GM20000 (cell line): ENCODE results near the gene YOD1.

Experiments used
- DNase-seq: peaks from one replicate; pipeline ENCODE4 v3.0.0; 2012; ENCODE audit warnings: low spot score
- TF ChIP-seq, protein P1 (sequence below): IDR thresholded peaks from 2 replicates; pipeline ENCODE4 v1.5.1; 2012; ENCODE audit warnings: mild to moderate bottlenecking, control low read depth; ENCODE audit errors: extremely low read depth, missing control alignments

Gene YOD1

DNA sequence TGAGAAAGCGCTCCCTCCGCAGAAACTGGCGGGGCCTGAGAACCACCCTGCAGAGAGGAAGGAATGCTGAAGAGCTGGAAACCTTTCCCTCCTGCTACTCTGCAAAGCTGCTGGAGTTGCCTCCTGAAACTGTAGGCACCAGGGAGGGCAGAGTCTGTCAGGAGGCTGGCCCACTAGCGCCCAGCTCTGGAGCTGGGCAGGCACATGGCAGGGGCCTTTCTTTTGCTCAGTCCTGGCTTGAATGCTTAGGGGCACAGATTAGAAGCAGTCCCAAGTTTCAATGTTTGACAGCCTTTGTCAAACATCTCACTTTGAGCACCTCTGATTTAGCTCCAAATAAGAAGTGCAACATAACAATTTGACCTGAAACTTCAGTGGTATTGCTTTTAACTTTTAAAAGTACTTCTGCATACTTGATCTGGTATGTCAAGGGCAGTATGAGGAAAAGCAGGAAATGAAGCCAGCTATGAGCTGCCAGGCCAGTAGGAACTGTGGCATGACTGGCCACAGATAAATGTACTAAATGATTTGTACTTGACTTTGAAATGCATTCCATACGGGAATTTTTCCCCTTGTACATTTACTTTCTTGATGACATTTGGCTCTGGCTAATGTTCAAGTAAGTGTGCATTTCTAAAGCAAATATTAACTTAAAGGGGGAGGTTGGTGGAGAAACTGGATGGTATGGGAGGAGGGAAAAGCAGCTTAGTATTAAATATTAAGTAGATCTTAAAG lies 25.7 kb downstream of the YOD1 start:
- no peak for DNase-seq

DNA sequence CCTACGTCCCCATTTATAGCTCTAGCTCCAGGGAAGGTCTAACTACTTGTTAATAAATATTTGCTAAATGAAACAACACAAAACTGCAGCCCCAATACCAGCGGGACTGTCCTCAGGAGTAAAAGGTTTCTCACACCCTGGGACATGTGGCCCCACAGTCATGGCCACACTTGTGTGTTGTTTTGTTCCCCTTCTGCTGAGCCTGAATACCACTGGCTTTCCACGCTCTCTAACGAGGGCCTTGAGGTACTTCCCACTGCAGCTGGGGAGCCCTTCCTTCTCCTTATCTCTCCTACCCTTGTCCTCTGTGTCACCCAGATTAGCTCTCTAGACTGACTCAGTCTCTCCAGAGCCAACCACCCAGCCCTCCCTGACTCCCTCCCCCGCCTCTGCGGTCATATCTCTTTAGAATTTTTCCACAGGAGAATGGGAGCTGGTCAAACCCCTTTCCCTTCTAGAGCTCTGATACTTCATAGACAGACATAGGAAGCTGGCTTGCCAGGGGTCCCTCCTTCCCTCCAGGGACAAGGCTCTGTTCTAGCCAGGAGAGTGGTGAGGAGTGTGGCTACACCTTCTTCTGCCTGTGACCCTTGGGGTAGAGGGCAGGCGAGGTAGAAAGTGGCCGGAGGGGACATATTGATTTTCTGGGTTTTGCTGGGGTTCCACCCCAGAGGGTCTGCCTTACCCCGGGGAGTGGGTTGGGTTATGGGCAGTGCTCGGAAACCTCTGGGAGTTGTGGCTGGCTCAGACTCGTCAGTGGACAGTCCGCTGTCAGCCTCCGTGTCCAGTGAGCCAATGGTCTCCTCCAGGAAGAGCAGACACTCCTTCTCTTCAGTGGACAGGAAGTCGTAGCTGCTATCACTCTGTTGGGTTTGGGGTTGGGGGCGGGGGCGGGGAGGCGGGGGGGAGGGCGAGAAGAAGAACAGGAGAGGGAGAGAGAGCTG lies 26.5 kb downstream of the YOD1 start:
- no peak for DNase-seq
- TF ChIP-seq, protein P1, sequence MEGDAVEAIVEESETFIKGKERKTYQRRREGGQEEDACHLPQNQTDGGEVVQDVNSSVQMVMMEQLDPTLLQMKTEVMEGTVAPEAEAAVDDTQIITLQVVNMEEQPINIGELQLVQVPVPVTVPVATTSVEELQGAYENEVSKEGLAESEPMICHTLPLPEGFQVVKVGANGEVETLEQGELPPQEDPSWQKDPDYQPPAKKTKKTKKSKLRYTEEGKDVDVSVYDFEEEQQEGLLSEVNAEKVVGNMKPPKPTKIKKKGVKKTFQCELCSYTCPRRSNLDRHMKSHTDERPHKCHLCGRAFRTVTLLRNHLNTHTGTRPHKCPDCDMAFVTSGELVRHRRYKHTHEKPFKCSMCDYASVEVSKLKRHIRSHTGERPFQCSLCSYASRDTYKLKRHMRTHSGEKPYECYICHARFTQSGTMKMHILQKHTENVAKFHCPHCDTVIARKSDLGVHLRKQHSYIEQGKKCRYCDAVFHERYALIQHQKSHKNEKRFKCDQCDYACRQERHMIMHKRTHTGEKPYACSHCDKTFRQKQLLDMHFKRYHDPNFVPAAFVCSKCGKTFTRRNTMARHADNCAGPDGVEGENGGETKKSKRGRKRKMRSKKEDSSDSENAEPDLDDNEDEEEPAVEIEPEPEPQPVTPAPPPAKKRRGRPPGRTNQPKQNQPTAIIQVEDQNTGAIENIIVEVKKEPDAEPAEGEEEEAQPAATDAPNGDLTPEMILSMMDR, result no peak

More for the DNA sequence above, 25.7 kb downstream of the YOD1 start:
- TF ChIP-seq, protein P1, result no peak

DNA sequence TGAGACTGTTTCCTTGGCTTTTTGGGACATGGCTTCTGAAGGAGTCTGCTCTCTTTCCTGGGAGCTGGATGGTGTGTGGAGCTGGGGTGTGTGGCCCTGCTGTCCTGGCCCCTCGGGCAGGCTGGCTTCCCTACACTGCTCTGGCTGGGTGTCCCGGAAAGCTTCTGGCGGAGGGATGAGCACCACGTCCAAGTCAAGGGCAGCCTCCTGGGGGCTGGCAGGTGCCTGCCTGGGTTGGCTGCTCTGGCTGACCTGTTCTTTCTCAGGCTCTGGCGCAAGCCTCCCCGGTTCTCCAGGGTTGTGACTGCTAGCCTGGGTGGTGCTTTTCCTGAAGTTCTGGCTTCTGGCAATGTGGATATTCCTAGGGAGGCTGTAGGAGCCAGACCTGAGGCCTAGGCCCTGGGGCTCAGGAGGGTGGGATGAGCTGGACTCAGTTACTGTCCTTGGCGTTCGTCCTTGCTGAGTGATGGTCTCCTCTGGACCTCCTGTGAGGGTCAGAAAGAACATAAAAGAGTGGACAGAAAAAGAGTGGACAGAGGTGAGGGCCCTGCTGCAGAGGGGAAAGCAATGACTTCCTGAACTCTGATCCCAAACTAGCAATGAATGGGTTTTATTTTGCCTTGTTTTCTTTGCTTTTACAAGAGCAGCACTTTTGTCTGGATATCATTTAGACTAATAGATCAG lies 27.9 kb downstream of the YOD1 start:
- no peak for DNase-seq
- TF ChIP-seq, protein P1, result no peak

DNA sequence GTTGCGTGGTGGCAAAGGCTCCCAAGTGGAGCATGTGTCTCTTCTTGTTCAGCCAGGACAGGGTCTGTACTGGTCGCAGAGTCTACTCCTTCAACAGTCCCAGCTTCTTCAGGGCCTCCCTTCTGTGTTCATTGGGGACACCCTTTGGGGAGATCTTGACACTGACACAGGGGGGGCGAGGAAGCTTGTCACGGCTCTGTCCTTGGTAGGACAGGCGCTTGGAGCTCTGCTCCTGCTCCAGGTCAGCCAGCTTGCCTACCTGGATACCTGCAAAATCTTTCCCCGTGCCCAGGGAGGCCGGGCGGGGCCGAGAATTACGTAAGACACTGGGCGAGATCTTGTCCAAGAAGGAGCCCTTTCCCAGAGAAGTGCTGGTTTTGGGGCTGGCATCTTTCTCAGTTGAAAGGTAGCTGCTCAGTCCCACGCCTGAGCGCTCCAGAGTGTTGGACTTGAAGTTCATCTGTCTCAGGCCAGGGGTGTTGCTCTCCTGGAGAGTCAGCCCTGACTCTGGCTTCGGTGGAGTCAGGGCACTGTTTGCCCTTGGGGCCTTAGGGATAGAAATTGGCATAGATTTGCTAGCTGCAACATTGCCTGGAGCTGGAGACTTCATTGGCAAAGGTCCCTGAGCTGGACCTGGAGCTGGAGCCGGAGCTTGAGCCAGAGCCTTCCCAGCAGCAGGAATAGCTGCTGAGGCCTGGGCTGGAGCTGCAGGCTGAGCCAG lies 29.0 kb downstream of the YOD1 start:
- TF ChIP-seq, protein P1, result no peak
- no peak for DNase-seq

DNA sequence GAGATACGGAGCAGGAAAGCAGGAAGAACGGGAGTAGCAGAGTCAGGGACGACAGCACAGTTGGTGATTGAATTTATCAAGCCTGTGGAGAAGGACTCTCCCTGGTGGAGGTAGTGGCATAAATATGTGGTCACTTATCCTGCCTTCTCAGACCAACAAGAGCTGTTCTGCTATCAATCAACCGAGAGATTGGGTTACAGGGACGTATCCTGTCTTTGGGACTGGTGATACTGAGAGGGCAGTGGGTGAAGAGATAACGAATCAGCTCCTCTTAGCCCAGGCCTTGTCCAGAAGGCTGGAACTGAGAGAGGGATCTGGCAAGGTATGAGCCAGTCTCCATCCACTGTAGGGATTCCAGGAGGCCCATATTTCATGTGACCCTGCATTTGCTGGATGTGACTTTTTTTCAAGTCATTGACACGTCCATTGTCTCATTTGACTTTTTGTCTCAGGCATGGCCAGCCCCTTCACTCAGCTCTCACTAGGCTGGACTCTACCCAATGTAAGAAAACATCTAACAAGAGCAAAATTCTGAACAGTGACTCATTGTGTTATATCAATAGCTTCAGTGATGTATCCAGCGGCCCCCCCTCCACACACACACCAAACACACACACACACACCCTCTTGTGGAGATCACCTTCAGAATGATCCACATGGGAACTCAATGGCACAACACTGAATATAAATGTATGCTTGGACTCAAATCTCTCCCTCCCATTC lies 29.7 kb downstream of the YOD1 start:
- DNase-seq, result no peak
- TF ChIP-seq, protein P1, result no peak

DNA sequence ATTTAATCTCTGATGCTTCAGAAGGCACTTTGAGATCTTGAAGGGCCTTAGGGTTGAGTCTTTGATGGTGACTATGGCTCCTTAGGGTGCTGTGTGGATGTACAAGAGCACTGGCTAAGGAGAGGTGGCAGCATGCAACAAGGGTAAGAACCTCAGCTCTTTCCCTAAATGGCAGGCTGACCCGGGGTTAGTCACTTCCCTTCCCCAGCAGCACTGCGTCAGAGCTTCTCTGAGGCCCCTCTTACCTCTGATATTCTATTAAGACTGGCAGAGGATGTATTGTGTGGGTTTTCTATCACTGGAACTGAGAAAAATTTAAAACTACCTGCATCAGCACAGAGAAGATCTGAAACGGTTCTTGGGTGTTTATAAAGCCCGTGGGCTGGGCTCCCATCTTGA lies 30.3 kb downstream of the YOD1 start:
- no peak for DNase-seq
- TF ChIP-seq, protein P1, result no peak
